ENCODE results near the gene ARPIN.
"Not testable (repeated sequence)": the region's sequence is repeated elsewhere in the genome, so short reads cannot be mapped to it uniquely, and the experiment has no call there.

The ARPIN gene

GRCh38 chr15:89912674-89913396 lies at the start of gene ARPIN:
ARPIN (minus strand) TSS chr15:89912952; CDS start chr15:89912835, 117 bp downstream.
- no peak for DNase-seq (ENCODE audit: low spot score)

DNA sequence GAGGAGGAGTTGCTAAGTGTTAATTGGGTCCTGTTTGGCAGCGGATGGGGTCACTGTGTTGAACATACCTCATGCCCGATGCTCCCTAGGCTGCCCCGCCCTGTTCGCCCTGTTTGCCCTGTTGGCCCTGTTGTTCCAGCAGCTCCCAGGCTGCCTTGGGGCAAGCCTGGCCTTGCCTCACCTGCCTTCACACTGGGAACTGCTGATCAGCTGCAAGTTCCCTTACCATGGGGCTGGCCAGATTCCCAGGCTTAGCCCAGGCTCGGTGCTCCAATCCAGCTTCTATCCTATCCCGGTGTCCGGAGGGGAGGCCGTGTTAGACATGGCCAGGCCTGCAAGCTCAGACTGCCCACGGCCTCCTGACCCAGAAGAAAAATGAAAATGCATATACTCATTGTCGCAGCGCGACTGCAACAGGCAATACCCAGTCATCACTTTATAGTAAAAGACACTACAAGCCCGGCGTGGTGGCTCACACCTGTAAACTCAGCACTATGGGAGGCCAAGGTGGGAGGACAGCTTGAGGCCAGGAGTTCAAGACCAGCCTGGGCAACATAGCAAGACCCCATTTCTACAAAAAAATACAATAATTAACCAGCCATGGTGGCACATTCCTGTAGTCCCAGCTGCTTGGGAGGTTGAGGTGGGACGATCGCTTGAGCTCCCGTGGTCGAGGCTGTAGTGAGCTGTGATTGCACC lies 45.5 kb upstream of the ARPIN start:
- DNase-seq (ENCODE audit: low spot score), result no peak

DNA sequence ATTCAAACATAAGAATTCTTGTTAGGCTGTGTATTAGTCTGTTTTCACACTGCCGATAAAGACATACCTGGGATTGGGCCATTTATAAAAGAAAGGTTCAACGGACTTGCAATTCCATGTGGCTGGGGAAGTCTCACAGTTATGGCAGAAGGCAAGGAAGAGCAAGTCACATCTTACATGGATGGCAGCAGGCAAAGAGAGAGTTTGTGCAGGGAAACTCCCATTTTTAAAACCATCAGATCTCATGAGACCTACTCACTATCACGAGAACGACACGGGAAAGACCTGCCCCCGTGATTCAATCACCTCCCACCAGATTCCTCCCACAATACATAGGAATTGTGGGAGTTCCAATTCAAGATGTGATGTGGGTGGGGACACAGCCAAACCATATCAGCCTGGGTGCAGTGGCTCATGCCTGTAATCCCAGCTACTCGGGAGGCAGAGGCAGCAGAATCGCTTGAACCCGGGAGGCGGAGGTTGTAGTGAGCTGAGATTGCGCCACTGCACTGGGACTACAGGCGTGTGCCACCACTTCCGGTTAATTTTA lies 42.8 kb upstream of the ARPIN start:
- not testable (repeated sequence) for DNase-seq (ENCODE audit: low spot score)

- DNase-seq (ENCODE audit: low spot score), result no peak
These were observed 41.8 kb upstream of the ARPIN start for GRCh38 chr15:89954541-89954940.

GRCh38 chr15:89948796-89949195 lies 36.0 kb upstream of the ARPIN start:
- DNase-seq (ENCODE audit: low spot score), result no peak

DNA sequence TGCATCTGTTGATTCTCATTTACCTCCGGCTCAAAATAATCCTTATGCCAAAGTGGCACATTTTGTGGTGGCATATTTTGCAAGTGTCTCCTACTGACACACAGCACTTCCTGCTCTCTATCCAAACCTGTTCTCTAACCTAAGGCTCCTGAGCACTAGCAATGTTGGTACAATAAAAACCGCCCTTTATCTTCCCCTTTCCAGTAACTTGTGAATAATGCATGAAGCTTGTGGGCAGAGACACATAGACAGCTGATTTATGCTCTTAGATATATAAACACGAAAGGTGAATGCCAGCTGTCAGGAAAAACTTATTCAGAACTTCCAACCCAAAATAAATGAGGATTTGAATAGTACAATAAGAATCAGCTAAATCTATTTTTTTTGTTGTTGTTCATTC lies 34.6 kb upstream of the ARPIN start:
- no peak for DNase-seq (ENCODE audit: low spot score)

- DNase-seq (ENCODE audit: low spot score), result no peak
These were observed 34.0 kb upstream of the ARPIN start for GRCh38 chr15:89946681-89947299.

DNA sequence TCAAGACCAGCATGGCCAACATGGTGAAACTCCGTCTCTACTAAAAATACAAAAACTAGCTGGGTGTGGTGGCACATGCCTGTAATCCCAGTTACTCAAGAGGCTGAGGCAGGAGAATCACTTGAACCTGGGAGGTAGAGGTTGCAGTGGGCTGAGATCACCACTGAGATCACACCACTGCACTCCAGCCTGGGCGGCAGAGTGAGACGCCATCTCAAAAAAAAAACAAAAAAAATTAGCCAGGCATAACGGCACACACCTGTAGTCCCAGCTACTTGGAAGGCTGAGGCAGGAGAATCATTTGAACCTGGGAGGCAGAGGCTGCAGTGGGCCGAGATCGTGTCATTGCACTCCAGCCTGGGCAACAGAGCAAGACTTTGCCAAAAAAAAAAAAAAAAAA lies 31.0 kb upstream of the ARPIN start:
- not testable (repeated sequence) for DNase-seq (ENCODE audit: low spot score)

- no peak for DNase-seq (ENCODE audit: low spot score)
These were observed 27.2 kb upstream of the ARPIN start for GRCh38 chr15:89939910-89940309.

DNA sequence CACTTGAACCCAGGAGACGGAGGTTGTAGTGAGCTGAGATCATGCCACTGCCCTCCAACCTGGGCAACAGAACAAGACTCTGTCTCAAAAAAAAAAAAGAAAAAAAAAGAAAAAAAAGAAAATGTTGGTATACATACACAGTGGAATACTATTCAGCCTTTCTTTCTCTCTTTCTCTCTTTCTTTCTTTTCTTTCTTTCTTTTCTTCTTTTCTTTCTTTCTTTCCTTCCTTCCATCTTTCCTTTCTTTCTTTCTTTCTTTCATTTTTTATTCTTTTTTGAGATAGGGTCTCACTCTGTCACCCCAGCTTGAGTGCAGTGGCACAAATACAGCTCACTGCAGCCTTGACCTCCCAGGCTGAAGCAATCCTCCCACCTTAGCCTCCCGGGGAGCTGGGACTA lies 26.6 kb upstream of the ARPIN start:
- not testable (repeated sequence) for DNase-seq (ENCODE audit: low spot score)

- no peak for DNase-seq (ENCODE audit: low spot score)
These were observed 24.9 kb upstream of the ARPIN start for GRCh38 chr15:89937365-89938350.

- DNase-seq (ENCODE audit: low spot score), result no peak
These were observed 24.1 kb upstream of the ARPIN start for GRCh38 chr15:89936786-89937265.

DNA sequence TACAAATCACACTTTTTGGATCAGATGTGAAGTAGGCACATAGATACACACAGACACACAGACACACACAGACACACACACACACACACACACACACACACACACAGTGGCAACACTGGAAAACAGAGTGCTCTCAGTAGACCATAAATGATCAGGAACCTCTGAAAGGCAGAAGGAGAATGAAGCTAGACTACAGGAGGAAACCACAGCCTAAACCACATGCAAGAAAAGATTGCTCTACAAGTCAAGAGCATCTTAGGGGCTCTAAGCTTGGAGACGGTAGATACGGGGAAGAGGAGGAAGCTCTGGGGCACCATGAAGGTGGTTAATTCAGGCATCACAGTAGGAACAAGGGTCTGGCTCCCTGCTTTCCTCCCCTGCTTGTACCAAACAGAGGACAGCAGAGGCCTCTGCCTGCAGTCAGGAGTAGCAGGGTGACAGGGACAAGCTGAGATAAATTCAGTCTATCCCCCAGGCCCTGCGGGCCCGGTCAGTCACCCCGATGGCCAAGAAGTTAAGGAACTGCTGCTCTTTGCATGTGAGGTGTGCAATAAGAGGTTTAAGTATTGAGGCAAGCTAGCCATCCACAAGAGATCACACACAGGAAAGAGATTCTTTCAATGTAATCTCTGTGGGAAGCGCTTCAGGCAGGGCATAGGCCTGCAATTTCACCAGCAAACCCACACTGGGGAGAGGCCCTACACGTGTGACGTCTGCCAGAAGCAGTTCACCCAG lies 23.5 kb upstream of the ARPIN start:
- no peak for DNase-seq (ENCODE audit: low spot score)

DNA sequence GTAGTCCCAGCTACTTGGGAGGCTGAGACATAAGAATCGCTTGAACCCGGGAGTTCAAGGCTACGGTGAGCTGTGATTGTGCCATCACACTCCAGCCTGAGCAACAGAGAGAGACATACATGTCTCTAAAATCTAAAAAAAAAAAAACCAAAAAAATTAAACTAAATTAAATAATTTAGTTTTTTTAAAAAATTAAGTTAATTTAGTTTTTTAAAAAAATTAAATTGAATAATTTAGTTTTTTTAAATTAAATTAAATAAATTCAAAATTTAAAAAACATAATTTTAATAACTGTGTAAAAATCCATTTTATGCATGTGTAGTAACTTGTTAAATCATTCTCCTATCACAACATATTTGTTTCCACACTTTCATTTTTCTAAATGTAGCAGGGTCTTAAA lies 20.1 kb upstream of the ARPIN start:
- DNase-seq (ENCODE audit: low spot score), result no peak

DNA sequence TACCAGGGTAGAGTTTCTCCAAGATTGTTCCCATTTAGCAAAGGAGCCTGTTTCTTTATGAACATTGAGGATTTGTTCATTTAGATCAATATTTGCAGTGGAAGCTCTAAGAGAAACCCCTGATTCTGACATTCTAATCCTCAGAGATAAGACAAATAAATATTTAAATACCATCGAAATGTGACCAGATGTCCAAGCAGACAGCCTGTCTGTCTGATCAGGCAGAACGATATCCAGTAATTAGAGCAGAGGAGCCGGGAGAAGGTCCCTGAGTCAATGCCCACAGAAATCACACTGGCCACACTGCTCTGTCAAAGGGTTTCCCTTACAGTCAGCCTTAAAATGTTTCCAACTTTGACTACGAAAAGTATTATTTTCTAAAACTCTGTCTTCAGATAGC lies 15.7 kb upstream of the ARPIN start:
- DNase-seq (ENCODE audit: low spot score), result no peak

DNA sequence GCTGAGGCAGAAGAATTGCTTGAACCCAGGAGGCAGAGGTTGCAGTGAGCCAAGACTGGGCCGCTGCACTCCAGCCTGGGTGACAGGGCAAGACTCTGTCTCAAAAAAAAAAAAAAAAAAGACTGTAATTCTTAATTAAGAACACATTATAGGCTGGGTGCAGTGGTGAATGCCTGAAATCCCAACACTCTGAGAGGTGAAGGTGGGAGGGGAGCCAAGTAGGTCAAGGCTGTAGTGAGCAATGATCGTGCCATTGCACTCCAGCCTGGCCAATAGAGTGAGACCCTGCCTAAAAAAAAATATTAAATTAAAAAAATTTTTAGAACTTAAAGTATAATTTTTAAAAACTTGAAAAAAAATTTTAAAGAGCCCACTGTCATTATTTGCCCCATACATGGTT lies 13.4 kb upstream of the ARPIN start:
- no peak for DNase-seq (ENCODE audit: low spot score)

GRCh38 chr15:89917442-89918101 lies 4.8 kb upstream of the ARPIN start:
- DNase-seq (ENCODE audit: low spot score), result no peak

DNA sequence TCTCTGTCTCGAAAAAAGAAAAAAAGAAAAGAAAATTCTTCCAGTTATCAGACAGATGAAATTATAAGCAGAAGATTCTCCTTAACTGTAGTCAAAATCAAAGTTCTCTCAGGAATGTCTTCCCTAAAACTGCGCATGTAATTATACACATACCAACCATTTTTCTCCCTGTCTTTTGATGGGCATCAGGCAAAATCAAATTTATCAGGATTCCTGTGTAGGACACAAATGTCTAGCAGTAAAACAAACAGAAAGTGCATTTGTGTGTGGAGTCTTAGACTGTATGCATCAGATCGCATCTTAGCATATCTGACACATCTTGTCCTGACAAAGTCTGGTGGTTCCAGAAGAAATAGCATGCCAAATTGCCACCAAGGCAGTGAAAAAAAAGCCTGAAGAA lies 3.9 kb upstream of the ARPIN start:
- no peak for DNase-seq (ENCODE audit: low spot score)

GRCh38 chr15:89912145-89912673 lies 543 bp downstream of the ARPIN start:
- DNase-seq (ENCODE audit: low spot score), result no peak

All from germinal center (tissue), 1 donor.